Loucy (cell line): ENCODE measurements around the gene IER5.
"Not testable (repeated sequence)": the region's sequence is repeated elsewhere in the genome, so short reads cannot be mapped to it uniquely, and the experiment has no call there.

Experiments
- H2AFZ ChIP-seq: fragments of 200-600 bp; sonication (generic); 2 replicates; pipeline ENCODE4 v1.6.0; 2016; ENCODE audit warnings: antibody characterized with exemption, mild to moderate bottlenecking, low read length, moderate library complexity
- H3F3A ChIP-seq: fragments of 200-600 bp; 2 replicates; pipeline ENCODE4 v1.6.0; 2016; ENCODE audit warnings: antibody characterized with exemption, low read depth, mild to moderate bottlenecking
- H3K27me3 ChIP-seq: fragments of 200-600 bp; sonication (generic); 2 replicates; pipeline ENCODE4 v1.6.1; 2014; ENCODE audit warnings: low read length, mild to moderate bottlenecking; ENCODE audit not compliant: insufficient read depth, poor library complexity, severe bottlenecking
- H3K36me3 ChIP-seq: fragments of 200-600 bp; sonication (generic); 2 replicates; pipeline ENCODE4 v1.6.1; 2016; ENCODE audit warnings: low read length; ENCODE audit not compliant: insufficient read depth
- H3K4me1 ChIP-seq: fragments of 200-600 bp; sonication (generic); 2 replicates; pipeline ENCODE4 v1.5.1; 2014; ENCODE audit warnings: low read length, mild to moderate bottlenecking; ENCODE audit not compliant: insufficient read depth, poor library complexity, severe bottlenecking
- H3K4me2 ChIP-seq: fragments of 200-600 bp; sonication (generic); 2 replicates; pipeline ENCODE4 v1.6.0; 2014; ENCODE audit warnings: antibody characterized with exemption, low read length, low read depth, mild to moderate bottlenecking; ENCODE audit not compliant: poor library complexity, severe bottlenecking
- H3K4me3 ChIP-seq: fragments of 200-600 bp; sonication (generic); 2 replicates; pipeline ENCODE4 v1.5.1; 2014; ENCODE audit warnings: low read length, mild to moderate bottlenecking, mixed read lengths; ENCODE audit not compliant: poor library complexity, severe bottlenecking
- H3K79me2 ChIP-seq: fragments of 200-600 bp; sonication (generic); 2 replicates; pipeline ENCODE4 v1.6.1; 2014; ENCODE audit warnings: low read length; ENCODE audit not compliant: insufficient read depth
- H3K9ac ChIP-seq: fragments of 200-600 bp; sonication (generic); 2 replicates; pipeline ENCODE4 v1.6.0; 2014; ENCODE audit warnings: mild to moderate bottlenecking, low read depth, low read length, moderate library complexity; ENCODE audit not compliant: poor library complexity, severe bottlenecking
- H3K9me2 ChIP-seq: fragments of 200-600 bp; sonication (generic); replicated peaks from 2 replicates; pipeline ENCODE4 v1.6.1; 2016; ENCODE audit warnings: low read depth, low read length, mixed read lengths
- H3K9me3 ChIP-seq: fragments of 200-600 bp; sonication (generic); 2 replicates; pipeline ENCODE4 v1.6.1; 2014; ENCODE audit warnings: mild to moderate bottlenecking, antibody characterized with exemption, low read length, low read depth; ENCODE audit not compliant: insufficient read depth
- H4K20me1 ChIP-seq: fragments of 200-600 bp; sonication (generic); 2 replicates; pipeline ENCODE4 v1.6.0; 2014; ENCODE audit warnings: antibody characterized with exemption, low read length, mild to moderate bottlenecking; ENCODE audit not compliant: insufficient read depth, poor library complexity, severe bottlenecking
- CTCF ChIP-seq: fragments of 200-600 bp; sonication (generic); conservative IDR thresholded peaks from 2 replicates; pipeline ENCODE4 v1.5.1; 2014; ENCODE audit warnings: mild to moderate bottlenecking, antibody characterized with exemption, low read length
- EZH2phosphoT487 ChIP-seq: fragments of 200-600 bp; IDR thresholded peaks from 2 replicates; pipeline ENCODE4 v1.6.1; 2018; ENCODE audit warnings: antibody characterized with exemption, mild to moderate bottlenecking, moderate library complexity, borderline replicate concordance

Gene IER5

GRCh38 chr1:181115368-181115684 lies 26.8 kb downstream of the IER5 start:
- Histone ChIP-seq H3F3A (no peaks in the 10 kb centered on the region), H2AFZ (no peak overlapping the region), H3K27me3 (no peaks in the 10 kb centered on the region), H4K20me1 (no peaks in the 10 kb centered on the region), H3K9ac (no peak overlapping the region), H3K9me3 (no peaks in the 10 kb centered on the region), H3K4me3 (no peak overlapping the region), H3K36me3 (no peaks in the 10 kb centered on the region), H3K9me2 (no peaks in the 10 kb centered on the region), H3K4me1 (no peaks in the 10 kb centered on the region), H3K4me2 (no peak overlapping the region), H3K79me2 (no peaks in the 10 kb centered on the region)
- TF ChIP-seq CTCF (no peak), EZH2phosphoT487 (no peak)

GRCh38 chr1:181115971-181116370 lies 27.5 kb downstream of the IER5 start:
- not testable (repeated sequence) for H3K4me2 ChIP-seq

GRCh38 chr1:181116819-181117390 lies 28.4 kb downstream of the IER5 start:
- Histone ChIP-seq H3K4me3 (no peak overlapping the region), H4K20me1 (no peaks in the 10 kb centered on the region), H3K9me2 (no peaks in the 10 kb centered on the region), H3K9me3 (no peaks in the 10 kb centered on the region), H3K27me3 (no peaks in the 10 kb centered on the region), H3K79me2 (no peaks in the 10 kb centered on the region), H3K36me3 (no peaks in the 10 kb centered on the region), H3K4me2 (no peak overlapping the region), H3F3A (no peaks in the 10 kb centered on the region), H3K4me1 (no peaks in the 10 kb centered on the region), H2AFZ (no peak overlapping the region), H3K9ac (no peak overlapping the region)
- TF ChIP-seq CTCF, result no peak
- no peak for TF ChIP-seq EZH2phosphoT487

More at GRCh38 chr1:181115971-181116370, 27.5 kb downstream of the IER5 start:
- H3F3A ChIP-seq, H2AFZ ChIP-seq, H3K4me3 ChIP-seq, H4K20me1 ChIP-seq, H3K36me3 ChIP-seq, H3K9me3 ChIP-seq, H3K4me1 ChIP-seq, H3K9me2 ChIP-seq, H3K9ac ChIP-seq, H3K79me2 ChIP-seq, H3K27me3 ChIP-seq: not testable (repeated sequence)

GRCh38 chr1:181117648-181118449 lies 29.3 kb downstream of the IER5 start:
- H3K4me3 ChIP-seq, result no peak overlapping the region
- H3K4me2 ChIP-seq, result no peak overlapping the region
- no peak for TF ChIP-seq CTCF
- TF ChIP-seq EZH2phosphoT487, result no peak
- no peaks in the 10 kb centered on the region for H3K9me3 ChIP-seq
- no peaks in the 10 kb centered on the region for H3K36me3 ChIP-seq
- no peaks in the 10 kb centered on the region for H3K4me1 ChIP-seq
- no peaks in the 10 kb centered on the region for H3K27me3 ChIP-seq
- no peaks in the 10 kb centered on the region for H3K79me2 ChIP-seq
- no peak overlapping the region for H2AFZ ChIP-seq
- no peaks in the 10 kb centered on the region for H4K20me1 ChIP-seq
- H3K9ac ChIP-seq, result no peak overlapping the region
- H3K9me2 ChIP-seq, result no peaks in the 10 kb centered on the region
- no peaks in the 10 kb centered on the region for H3F3A ChIP-seq
